Epithelial cell of prostate (primary cell): ENCODE results near the gene BACH1.

Source experiments
- DNase-seq: peaks from one replicate; pipeline ENCODE4 v3.0.0-alpha.2; 2011; ENCODE audit warnings: low read depth, low spot score
- H3K27ac ChIP-seq: fragments of 450-650 bp; 2 replicates; pipeline ENCODE4 v1.5.1; 2017; ENCODE audit warnings: mild to moderate bottlenecking

Gene BACH1

GRCh38 chr21:29311802-29312201, 13.1 kb downstream of the BACH1 start:
- H3K27ac ChIP-seq = no peak overlapping the region
- DNase-seq = no peak

DNA sequence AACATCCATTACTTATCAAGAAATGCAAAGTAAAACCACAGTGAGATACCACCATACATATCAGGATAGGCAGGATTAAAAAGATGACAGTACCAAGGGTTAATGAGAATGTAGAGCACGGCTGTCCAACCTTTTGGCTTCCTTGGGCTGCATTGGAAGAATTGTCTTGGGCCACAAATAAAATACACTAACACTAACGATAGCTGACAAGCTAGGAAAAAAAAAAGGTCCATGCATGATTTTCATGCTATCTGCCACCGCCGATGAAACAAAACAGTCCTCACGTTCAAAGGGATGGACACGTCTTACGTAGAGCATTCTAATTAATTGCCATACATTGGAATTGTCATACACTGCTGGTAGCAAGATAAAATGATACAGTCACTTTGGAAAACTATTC, 14.3 kb downstream of the BACH1 start:
- DNase-seq = no peak
- H3K27ac ChIP-seq = no peak overlapping the region

GRCh38 chr21:29313662-29314408, 15.1 kb downstream of the BACH1 start:
- no peak overlapping the region for H3K27ac ChIP-seq
- no peak for DNase-seq

DNA sequence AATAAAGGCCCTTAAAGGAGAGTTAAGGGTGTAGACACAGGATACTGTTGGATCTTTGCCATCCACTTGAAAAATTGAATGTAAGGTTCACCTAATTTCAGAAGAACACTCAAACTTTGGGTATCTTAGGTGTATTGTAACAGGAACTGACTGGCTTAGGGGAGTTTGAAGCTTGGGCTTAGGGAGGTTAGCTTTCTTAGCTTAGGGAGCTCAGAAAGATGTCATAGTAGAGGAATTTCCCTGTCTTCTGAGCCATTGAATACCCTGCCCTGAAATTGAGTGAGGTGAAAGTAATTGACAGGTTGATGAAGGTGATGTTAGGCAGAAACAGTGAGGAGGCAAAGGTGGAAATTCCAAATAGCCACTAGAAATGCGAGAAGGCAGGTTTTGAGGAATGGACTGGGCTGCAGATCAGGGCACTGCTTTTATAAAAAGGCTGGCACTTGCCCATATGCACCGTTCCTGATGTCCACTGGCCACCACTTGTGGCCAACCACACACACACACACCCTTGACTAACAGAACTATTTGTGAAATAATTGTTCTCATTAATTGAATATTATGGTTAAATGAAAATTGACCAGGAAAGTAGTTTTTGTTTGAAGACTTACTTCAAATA, 16.5 kb downstream of the BACH1 start:
- DNase-seq = no peak

DNA sequence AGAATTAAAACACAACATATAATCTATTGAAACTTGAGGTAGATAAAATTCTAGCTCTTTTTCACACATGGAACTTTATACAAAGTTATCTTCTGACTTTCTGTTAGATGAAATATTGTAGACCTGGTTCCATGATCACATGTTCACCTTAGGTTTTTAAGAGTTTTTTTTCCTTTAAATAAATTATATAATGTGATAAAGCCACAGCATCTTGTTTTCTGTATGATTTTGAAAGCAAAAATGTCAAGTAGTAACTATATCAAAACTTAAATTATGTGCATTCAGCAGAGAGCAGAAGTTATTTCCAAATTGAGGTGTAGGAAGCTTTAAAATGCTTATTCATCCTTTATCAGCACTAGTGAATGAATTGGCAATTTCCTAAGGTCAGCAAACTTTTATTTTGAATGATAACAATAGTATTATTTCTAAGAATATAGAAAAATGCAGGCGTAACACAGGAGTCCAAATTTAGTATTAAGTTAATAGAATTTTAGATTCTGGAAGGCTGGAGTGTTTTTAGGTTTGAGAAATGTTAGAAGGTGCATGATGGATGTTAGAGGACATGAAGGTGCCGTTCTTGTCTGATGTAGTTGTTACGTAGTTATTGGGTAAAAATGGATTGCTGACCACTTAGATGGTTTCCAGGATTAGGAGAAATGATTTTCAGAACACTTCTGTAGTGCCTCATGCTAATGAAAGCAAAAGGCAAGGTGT, 17.5 kb downstream of the BACH1 start:
- DNase-seq = no peak
- H3K27ac ChIP-seq = no peak overlapping the region

More for the DNA sequence above, 16.5 kb downstream of the BACH1 start:
- H3K27ac ChIP-seq = no peak overlapping the region

DNA sequence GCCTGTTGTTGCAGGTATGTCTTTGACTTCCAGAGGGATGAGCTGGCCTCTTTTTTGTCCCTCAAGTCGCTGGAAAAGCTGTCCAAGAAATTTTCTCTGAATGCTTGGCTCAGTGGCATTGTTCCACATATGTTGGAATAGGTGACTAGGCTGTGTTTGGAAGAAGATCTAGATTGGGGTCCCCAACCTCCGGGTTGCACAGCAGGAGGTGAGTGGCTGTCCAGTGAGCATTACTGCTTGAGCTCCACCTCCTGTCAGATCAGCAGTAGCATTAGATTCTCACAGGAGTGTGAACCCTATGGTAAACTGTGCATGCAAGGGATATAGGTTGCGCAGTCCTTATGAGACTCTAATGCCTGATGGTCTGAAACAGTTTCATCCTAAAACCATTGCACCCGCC, 18.1 kb downstream of the BACH1 start:
- H3K27ac ChIP-seq = no peak overlapping the region

DNA sequence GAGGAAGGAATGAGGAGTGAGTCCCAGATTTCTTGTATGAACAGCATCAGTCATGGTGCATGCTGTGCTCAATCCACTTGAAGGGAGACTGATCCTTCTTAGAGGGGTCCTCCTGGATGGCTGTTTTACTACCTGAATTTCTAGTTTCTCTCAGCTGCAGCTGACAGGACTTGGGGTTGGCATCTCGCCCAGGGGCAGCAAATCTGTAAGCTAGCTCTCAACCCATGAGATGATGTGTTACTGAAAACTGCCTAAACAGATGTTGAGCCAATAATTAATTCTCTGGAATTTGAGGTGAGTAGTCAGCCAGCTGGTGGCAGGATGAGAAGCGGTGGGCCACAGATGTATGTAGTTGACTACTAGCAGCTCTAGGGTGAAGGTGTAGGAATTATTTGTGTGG, 19.6 kb downstream of the BACH1 start:
- DNase-seq = no peak
- H3K27ac ChIP-seq = no peak overlapping the region

More for the DNA sequence above, 18.1 kb downstream of the BACH1 start:
- DNase-seq = no peak

GRCh38 chr21:29320031-29320430, 21.3 kb downstream of the BACH1 start:
- DNase-seq = no peak
- H3K27ac ChIP-seq = no peak overlapping the region

DNA sequence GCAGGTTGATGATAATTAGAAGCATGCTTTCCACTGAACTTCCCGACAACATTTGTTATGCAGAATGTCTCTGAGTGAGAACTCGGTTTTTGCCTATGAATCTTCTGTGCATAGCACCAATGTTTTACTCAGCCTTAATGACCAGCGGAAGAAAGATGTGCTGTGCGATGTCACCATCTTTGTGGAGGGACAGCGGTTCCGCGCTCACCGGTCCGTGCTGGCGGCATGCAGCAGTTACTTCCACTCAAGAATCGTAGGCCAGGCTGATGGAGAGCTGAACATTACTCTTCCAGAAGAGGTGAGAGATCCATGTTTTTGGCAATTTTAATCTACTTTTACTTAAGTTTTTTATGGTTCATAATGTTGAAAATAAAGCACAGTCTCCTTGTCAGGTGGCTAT, 22.5 kb downstream of the BACH1 start:
- no peak overlapping the region for H3K27ac ChIP-seq
- DNase-seq = no peak

GRCh38 chr21:29321932-29322928, 23.5 kb downstream of the BACH1 start:
- H3K27ac ChIP-seq = no peak overlapping the region
- DNase-seq = no peak

- DNase-seq = no peak
- H3K27ac ChIP-seq = no peak overlapping the region
Observed at GRCh38 chr21:29323189-29323588, 24.5 kb downstream of the BACH1 start.

DNA sequence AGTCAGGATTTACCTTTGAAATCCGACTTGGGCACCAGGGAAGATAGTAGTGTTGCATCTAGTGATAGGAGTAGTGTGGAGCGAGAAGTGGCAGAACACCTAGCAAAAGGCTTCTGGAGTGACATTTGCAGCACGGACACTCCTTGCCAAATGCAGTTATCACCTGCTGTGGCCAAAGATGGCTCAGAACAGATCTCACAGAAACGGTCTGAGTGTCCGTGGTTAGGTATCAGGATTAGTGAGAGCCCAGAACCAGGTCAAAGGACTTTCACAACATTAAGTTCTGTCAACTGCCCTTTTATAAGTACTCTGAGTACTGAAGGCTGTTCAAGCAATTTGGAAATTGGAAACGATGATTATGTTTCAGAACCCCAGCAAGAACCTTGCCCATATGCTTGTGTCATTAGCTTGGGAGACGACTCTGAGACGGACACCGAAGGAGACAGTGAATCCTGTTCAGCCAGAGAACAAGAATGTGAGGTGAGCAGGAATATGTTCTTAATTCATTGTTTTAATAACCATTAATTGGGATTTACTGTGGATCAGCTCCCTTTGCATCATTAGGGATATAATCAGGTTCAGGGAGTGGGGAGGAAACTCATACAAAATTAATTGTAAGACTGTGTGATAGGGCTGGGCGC, 28.3 kb downstream of the BACH1 start:
- H3K27ac ChIP-seq = no peak overlapping the region

GRCh38 chr21:29329406-29329805, 30.7 kb downstream of the BACH1 start:
- no peak overlapping the region for H3K27ac ChIP-seq
- no peak for DNase-seq

More for the DNA sequence above, 28.3 kb downstream of the BACH1 start:
- no peak for DNase-seq

DNA sequence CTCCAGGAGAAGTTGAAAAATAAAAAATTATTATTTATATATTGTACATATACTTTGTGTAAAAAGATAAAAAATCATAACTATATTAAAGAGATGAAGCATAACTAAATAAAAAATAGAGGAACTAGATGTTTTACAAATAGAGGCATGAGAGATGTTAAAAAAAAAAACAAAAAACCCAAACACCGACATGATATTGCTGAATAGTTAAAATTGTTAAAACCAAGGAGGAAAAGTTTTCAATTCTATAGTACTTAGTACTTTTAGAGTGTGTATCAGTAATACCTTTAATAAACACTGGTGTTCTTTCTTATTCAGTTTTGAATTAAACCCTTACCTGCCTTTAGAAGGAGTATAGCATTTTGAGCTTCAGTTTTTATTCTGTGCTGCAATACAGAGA, 32.1 kb downstream of the BACH1 start:
- no peak for DNase-seq
- H3K27ac ChIP-seq = no peak overlapping the region

DNA sequence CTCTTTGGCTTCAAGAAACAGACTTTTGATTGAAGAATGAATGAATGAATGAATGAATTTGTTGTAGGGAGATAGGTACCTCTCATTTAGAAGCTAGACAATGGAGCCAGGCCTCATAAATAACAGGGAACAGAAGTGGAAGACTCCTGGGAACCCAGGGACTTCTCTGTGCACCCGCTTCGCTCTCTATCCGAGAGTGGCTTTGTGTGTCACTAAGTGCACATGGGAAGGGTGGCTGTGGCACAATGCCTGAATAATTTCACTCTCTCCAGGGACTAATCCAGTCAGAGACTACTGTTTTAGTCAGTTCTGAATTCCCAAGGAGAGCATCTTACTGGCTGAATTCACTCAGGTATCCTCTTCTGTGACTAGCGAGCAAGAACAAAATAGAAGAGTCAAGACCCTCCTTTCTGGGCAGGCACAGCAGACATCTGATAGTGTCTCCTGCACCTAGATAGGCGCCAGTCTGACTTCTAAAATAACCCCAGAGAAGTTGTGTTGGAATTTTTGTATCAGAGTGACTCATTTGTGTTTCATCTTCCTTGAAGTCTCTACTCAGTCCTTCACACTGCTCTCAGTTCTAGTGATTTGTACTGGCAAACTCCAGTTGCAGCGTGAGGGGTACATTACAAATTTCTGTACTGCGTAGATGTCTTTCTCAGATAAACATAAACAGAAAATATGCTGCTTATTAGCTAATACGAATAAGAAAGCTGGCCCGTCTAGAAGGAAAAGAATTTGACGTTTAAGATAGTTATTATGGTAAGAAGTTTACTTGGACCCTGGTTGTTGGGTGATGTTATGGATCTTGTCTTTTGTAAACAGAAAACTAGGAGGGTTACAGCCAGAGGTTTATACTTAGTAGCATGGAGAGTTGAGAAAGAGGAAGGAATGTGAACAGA, 34.0 kb downstream of the BACH1 start:
- no peak for DNase-seq
- H3K27ac ChIP-seq = peak overlapping the region; percentile 18

- no peak overlapping the region for H3K27ac ChIP-seq
- no peak for DNase-seq
Observed at GRCh38 chr21:29333406-29333805, 34.7 kb downstream of the BACH1 start.

GRCh38 chr21:29334717-29335428, 36.2 kb downstream of the BACH1 start:
- no peak for DNase-seq
- H3K27ac ChIP-seq = peak overlapping the region; percentile 21

DNA sequence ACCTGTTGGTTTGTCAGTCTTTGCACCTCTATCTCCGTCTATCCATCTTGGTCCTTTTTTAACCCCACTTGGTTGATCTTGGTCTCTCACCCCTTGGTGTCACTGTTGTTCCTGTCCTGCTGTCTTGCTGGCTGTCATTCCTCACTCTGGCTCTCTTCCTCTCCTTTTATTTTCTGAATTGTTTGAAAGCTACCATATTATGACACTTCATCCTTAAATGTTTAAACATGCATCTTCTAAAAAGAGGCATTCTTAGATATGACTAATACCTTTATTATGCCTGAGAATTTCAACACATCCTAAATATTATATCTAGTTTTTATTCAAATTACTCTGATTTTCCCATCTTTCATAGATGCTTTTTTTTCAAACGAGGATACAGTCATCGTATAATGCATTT, 37.0 kb downstream of the BACH1 start:
- DNase-seq = no peak
- peak overlapping the region; percentile 21 for H3K27ac ChIP-seq
